ENCODE measurements around the gene NEK11. TPM values are rescaled to one million over a fixed set of nuclear protein-coding genes. Genes with fewer than 3 reads are reported as not detected.

Gene NEK11
- total RNA-seq, 1 donor = 14.5 TPM

DNA sequence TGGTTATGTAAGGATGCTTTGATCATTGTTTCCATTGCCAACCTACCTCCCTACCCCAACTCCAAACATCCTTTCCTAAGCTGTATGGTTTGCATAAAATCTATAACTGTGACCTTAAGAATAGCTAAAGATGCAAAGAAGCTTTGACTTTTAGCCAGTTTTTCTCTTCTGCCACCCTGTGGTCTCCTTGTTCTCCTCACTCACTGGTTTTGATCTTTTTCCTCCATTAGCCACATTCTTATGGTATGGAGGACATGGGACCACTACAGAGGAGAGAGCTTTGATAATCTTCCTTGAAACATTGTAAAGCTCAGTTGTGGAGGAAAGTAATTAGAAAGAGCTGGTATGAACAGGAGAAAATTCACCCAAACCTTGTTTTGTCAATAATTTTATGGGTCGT, 115.9 kb downstream of the NEK11 start:
- Histone ChIP-seq H3K4me3 (ENCODE audit: insufficient read depth, low read length) (no peak overlapping the region), H2AFZ (ENCODE audit: low read length) (no peak overlapping the region), H3K27me3 (ENCODE audit: insufficient read depth, low read length) (no peaks in the 10 kb centered on the region), H3K79me2 (ENCODE audit: insufficient read depth, low read length) (no peaks in the 10 kb centered on the region), H3K4me1 (ENCODE audit: insufficient read depth, low read length) (no peaks in the 10 kb centered on the region), H3K4me2 (ENCODE audit: insufficient read depth, low read length) (no peak overlapping the region), H4K20me1 (ENCODE audit: insufficient read depth, low read length) (no peaks in the 10 kb centered on the region), H3K27ac (ENCODE audit: low read depth, low read length) (no peak overlapping the region), H3K36me3 (ENCODE audit: insufficient read depth, low read length) (no peaks in the 10 kb centered on the region), H3K9me3 (ENCODE audit: low read depth, low read length) (no peaks in the 10 kb centered on the region)
- TF ChIP-seq, protein P1, sequence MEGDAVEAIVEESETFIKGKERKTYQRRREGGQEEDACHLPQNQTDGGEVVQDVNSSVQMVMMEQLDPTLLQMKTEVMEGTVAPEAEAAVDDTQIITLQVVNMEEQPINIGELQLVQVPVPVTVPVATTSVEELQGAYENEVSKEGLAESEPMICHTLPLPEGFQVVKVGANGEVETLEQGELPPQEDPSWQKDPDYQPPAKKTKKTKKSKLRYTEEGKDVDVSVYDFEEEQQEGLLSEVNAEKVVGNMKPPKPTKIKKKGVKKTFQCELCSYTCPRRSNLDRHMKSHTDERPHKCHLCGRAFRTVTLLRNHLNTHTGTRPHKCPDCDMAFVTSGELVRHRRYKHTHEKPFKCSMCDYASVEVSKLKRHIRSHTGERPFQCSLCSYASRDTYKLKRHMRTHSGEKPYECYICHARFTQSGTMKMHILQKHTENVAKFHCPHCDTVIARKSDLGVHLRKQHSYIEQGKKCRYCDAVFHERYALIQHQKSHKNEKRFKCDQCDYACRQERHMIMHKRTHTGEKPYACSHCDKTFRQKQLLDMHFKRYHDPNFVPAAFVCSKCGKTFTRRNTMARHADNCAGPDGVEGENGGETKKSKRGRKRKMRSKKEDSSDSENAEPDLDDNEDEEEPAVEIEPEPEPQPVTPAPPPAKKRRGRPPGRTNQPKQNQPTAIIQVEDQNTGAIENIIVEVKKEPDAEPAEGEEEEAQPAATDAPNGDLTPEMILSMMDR (IDR thresholded peaks at IDR 0.05; ENCODE audit: extremely low read depth, low read depth, low read length) = peak; percentile 25
- peak; percentile 9 for DNase-seq (ENCODE audit: insufficient read length, low spot score, missing footprints)

DNA sequence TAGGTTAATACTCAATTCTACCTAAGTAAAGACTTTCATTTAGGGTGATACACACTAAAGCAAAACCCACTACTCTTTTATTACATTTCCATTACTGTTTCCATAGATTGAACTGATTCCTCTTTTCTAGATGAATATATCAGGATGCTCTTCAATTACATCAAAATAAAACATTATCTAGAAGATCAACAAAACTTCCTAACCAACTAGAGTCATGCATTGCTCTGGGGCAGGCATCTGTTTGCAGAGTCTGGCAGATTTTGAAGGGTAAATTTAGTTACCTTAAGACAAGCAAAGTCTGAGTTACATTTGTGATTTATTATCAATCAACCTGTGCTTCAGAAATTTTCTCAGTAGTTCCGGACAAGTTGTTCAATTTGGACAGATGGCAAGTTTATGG, 117.1 kb downstream of the NEK11 start:
- no peaks in the 10 kb centered on the region for H3K27me3 ChIP-seq (ENCODE audit: insufficient read depth, low read length)
- DNase-seq (ENCODE audit: insufficient read length, low spot score, missing footprints) = no peak
- H3K4me2 ChIP-seq (ENCODE audit: insufficient read depth, low read length) = no peak overlapping the region
- no peak overlapping the region for H2AFZ ChIP-seq (ENCODE audit: low read length)
- no peak overlapping the region for H3K4me3 ChIP-seq (ENCODE audit: insufficient read depth, low read length)
- no peaks in the 10 kb centered on the region for H3K36me3 ChIP-seq (ENCODE audit: insufficient read depth, low read length)
- no peaks in the 10 kb centered on the region for H3K79me2 ChIP-seq (ENCODE audit: insufficient read depth, low read length)
- no peak overlapping the region for H3K27ac ChIP-seq (ENCODE audit: low read depth, low read length)
- no peaks in the 10 kb centered on the region for H3K4me1 ChIP-seq (ENCODE audit: insufficient read depth, low read length)
- no peaks in the 10 kb centered on the region for H4K20me1 ChIP-seq (ENCODE audit: insufficient read depth, low read length)
- no peaks in the 10 kb centered on the region for H3K9me3 ChIP-seq (ENCODE audit: low read depth, low read length)
- TF ChIP-seq, protein P1 (IDR thresholded peaks at IDR 0.05; ENCODE audit: extremely low read depth, low read depth, low read length) = no peak

DNA sequence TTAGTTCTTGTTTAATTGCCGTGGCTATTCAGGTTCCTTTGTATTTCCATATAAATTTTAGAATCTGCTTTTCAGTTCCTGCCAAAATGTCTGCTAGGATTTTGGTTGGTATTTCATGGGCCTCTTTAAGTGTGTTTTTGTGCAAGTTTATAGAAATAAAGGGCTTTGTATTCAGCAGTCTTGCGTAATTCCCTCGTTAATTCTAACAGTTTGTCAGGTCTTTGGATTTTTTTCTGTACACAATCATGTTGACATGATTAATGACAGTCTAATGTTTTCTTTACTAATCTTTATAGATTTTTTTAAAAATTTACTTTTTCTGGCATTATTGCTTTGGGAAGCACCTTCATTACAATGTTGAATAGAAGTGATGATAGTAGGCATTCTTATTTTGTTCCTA, 120.9 kb downstream of the NEK11 start:
- Histone ChIP-seq H3K4me2 (ENCODE audit: insufficient read depth, low read length) (no peak overlapping the region), H4K20me1 (ENCODE audit: insufficient read depth, low read length) (no peaks in the 10 kb centered on the region), H3K36me3 (ENCODE audit: insufficient read depth, low read length) (no peaks in the 10 kb centered on the region), H2AFZ (ENCODE audit: low read length) (no peak overlapping the region), H3K27me3 (ENCODE audit: insufficient read depth, low read length) (no peaks in the 10 kb centered on the region), H3K27ac (ENCODE audit: low read depth, low read length) (no peak overlapping the region), H3K4me1 (ENCODE audit: insufficient read depth, low read length) (no peaks in the 10 kb centered on the region), H3K9me3 (ENCODE audit: low read depth, low read length) (no peaks in the 10 kb centered on the region), H3K4me3 (ENCODE audit: insufficient read depth, low read length) (no peak overlapping the region), H3K79me2 (ENCODE audit: insufficient read depth, low read length) (no peaks in the 10 kb centered on the region)
- TF ChIP-seq, protein P1 (IDR thresholded peaks at IDR 0.05; ENCODE audit: extremely low read depth, low read depth, low read length) = no peak
- no peak for DNase-seq (ENCODE audit: insufficient read length, low spot score, missing footprints)

GRCh38 chr3:131158434-131158833, 131.8 kb downstream of the NEK11 start:
- no peak overlapping the region for H2AFZ ChIP-seq (ENCODE audit: low read length)
- no peaks in the 10 kb centered on the region for H3K79me2 ChIP-seq (ENCODE audit: insufficient read depth, low read length)
- no peaks in the 10 kb centered on the region for H3K36me3 ChIP-seq (ENCODE audit: insufficient read depth, low read length)
- no peaks in the 10 kb centered on the region for H3K4me1 ChIP-seq (ENCODE audit: insufficient read depth, low read length)
- TF ChIP-seq, protein P1 (IDR thresholded peaks at IDR 0.05; ENCODE audit: extremely low read depth, low read depth, low read length) = no peak
- no peak overlapping the region for H3K27ac ChIP-seq (ENCODE audit: low read depth, low read length)
- no peak overlapping the region for H3K4me3 ChIP-seq (ENCODE audit: insufficient read depth, low read length)
- H4K20me1 ChIP-seq (ENCODE audit: insufficient read depth, low read length) = no peaks in the 10 kb centered on the region
- no peak overlapping the region for H3K4me2 ChIP-seq (ENCODE audit: insufficient read depth, low read length)
- DNase-seq (ENCODE audit: insufficient read length, low spot score, missing footprints) = no peak
- no peaks in the 10 kb centered on the region for H3K9me3 ChIP-seq (ENCODE audit: low read depth, low read length)
- H3K27me3 ChIP-seq (ENCODE audit: insufficient read depth, low read length) = no peaks in the 10 kb centered on the region

All from osteoblast (primary cell).